ENCODE measurements around the gene SHISA7. TPM values are rescaled to one million over a fixed set of nuclear protein-coding genes. Genes with fewer than 3 reads are reported as not detected.
A peak's percentile ranks its signal among the peaks of the same experiment; 100 is the strongest.

The SHISA7 gene
- total and polyA plus RNA-seq, 2 of the 4 experiments (the other 2 are of a cell fraction): not detected

DNA sequence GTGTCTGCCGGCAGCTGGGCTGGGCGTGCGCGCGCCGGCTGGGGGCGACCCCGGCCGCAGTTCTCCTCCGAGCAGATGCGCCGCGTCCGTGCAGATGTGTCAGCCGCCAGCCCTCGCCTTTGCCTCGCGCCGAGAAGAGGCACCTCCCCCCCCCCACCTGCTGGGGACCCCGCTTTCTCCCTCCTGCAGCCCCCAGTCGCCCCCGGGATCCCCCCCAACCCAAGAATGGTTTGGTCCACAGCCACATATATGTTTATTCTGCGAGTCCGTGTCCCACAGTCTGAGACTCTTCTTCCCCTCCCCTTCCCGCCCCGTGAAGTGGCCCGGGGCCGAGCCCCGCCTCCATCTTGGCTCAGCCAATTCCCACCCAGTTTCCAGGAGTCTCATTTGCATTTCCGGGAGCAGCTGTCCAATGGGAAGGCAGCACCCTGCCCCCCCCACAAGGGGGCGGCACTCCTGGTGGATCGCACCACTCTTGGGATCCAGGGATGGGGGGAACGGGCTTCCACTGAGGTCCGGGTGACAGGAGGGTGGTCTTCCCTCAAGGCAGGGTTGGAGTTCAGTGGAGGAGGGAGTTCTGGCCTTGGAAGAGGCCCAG is 9.7 kb upstream of the SHISA7 start:
- TF ChIP-seq FOS (IDR thresholded peaks at IDR 0.05; ENCODE audit: low read depth, low read length) (no peak), BHLHE40 (IDR thresholded peaks at IDR 0.05; ENCODE audit: low read depth, low read length) (peak; percentile 42), MAZ (IDR thresholded peaks at IDR 0.05; ENCODE audit: borderline replicate concordance, low read depth, low read length) (peak; percentile 68; the same call in 1 of the 2 replicates)
- TF ChIP-seq, protein P1, sequence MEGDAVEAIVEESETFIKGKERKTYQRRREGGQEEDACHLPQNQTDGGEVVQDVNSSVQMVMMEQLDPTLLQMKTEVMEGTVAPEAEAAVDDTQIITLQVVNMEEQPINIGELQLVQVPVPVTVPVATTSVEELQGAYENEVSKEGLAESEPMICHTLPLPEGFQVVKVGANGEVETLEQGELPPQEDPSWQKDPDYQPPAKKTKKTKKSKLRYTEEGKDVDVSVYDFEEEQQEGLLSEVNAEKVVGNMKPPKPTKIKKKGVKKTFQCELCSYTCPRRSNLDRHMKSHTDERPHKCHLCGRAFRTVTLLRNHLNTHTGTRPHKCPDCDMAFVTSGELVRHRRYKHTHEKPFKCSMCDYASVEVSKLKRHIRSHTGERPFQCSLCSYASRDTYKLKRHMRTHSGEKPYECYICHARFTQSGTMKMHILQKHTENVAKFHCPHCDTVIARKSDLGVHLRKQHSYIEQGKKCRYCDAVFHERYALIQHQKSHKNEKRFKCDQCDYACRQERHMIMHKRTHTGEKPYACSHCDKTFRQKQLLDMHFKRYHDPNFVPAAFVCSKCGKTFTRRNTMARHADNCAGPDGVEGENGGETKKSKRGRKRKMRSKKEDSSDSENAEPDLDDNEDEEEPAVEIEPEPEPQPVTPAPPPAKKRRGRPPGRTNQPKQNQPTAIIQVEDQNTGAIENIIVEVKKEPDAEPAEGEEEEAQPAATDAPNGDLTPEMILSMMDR (conservative IDR thresholded peaks at IDR 0.05; ENCODE audit: low read depth, low read length): 0 out of 2 replicates have a peak, but pooled peaks have one; percentile 11
- Histone ChIP-seq H3K4ac (ENCODE audit: low read depth, low read length) (no peak overlapping the region), H4K20me1 (ENCODE audit: insufficient read depth, low read length) (peaks cover 27% of the 10 kb centered on the region), H4K5ac (ENCODE audit: low read depth, low read length) (no peak overlapping the region), H3K23ac (ENCODE audit: low read depth, low read length) (no peak overlapping the region), H3K9me3 (ENCODE audit: control insufficient read depth, insufficient read depth, low read length) (no peaks in the 10 kb centered on the region), H3K4me3 (ENCODE audit: insufficient read depth, low read depth, low read length) (no peak overlapping the region), H4K91ac (ENCODE audit: insufficient read depth, low read depth, low read length) (no peak overlapping the region), H3K14ac (replicated peaks; ENCODE audit: low read depth, low read length) (no peak overlapping the region), H3K79me1 (ENCODE audit: low read depth in 1 of 2, low read length in 2 of 2) (peaks cover 0 to 4% of the 10 kb centered on the region in 2 experiments; a peak in 1 of 4 replicates), H2BK15ac (ENCODE audit: low read depth, low read length) (no peak overlapping the region), H3K9me1 (ENCODE audit: insufficient read depth, low read length) (peaks cover 2% of the 10 kb centered on the region; the same call in 1 of the 2 replicates), H4K8ac (ENCODE audit: low read depth in 2 of 2, low read length in 2 of 2) (no peak overlapping the region), H3K36me3 (ENCODE audit: control insufficient read depth, insufficient read depth, low read length) (no peaks in the 10 kb centered on the region; the same call in 1 of the 2 replicates), H3K56ac (ENCODE audit: extremely low read depth, insufficient read depth, low read length) (no peak overlapping the region), H2BK20ac (ENCODE audit: low read depth, low read length) (no peak overlapping the region), H3K27me3 (ENCODE audit: control insufficient read depth, insufficient read depth, low read length) (peaks cover 29% of the 10 kb centered on the region), H2AFZ (replicated peaks; ENCODE audit: low read length, poor library complexity) (peak overlapping the region; percentile 56), H2BK120ac (ENCODE audit: low read depth, low read length) (no peak overlapping the region), H3K18ac (ENCODE audit: low read depth, low read length) (no peak overlapping the region), H2BK5ac (ENCODE audit: low read depth, low read length, poor library complexity, severe bottlenecking) (no peak overlapping the region), H2AK5ac (ENCODE audit: low read depth, low read length) (no peak overlapping the region), H3K4me2 (ENCODE audit: low read depth, low read length) (no peak overlapping the region; the same call in 1 of the 2 replicates), H3K4me1 (ENCODE audit: control insufficient read depth, insufficient read depth, low read length) (peaks cover 2% of the 10 kb centered on the region; the same call in 1 of the 2 replicates), H2AK9ac (replicated peaks; ENCODE audit: low read depth, low read length, poor library complexity) (peak overlapping the region; percentile 88), H3K27ac (ENCODE audit: insufficient read depth, low read length) (no peak overlapping the region), H3K9ac (ENCODE audit: low read depth, low read length) (no peak overlapping the region)
- intact Hi-C loops (cut with micrococcal nuclease): loop anchor here (2.0 kb wide), 1 partner anchor 312 kb away; no protein-coding TSS in a partner anchor
- no TSS peak for BruUV-seq (replicated peaks)
- dilution Hi-C loops (cut with HindIII; ENCODE audit: low sequenced_read_pairs, unreplicated experiment): no loop called here
- 4% methylated on average over 5 of the region's 34 CpGs; no CpG with 5 or more reads in 1 of the 2 experiments for WGBS, 2 experiments (ENCODE audit: extremely low coverage in 2 of 2, insufficient read length in 1 of 2)
- in situ Hi-C loops (cut with MboI; ENCODE audit: low sequenced_read_pairs): no loop called here
- POLR2A ChIA-PET (ENCODE audit: unreplicated experiment): no interaction called here
- DNase-seq (peak; percentile 79), ATAC-seq (ENCODE audit: low read depth) (peak; percentile 87)
- CTCF ChIA-PET: interaction anchor here (1.2 kb wide), 1 partner anchor 15 kb away, joined by 3 read pairs; no protein-coding TSS in a partner anchor

Measured in IMR-90 (cell line).